GM19239 (cell line): Measurements from ENCODE around the gene RABGAP1L.
"Not testable (repeated sequence)": the region's sequence is repeated elsewhere in the genome, so short reads cannot be mapped to it uniquely, and the experiment has no call there.

Source experiments
- DNase-seq: peaks from one replicate; pipeline ENCODE4 v3.0.0; 2011; ENCODE audit warnings: low spot score; ENCODE audit not compliant: insufficient read length
- FAIRE-seq: peaks from 2 replicates; lab custom pipeline; 2011; peaks lifted over from hg19 to GRCh38; lab: Jason Lieb, UNC

RABGAP1L gene

DNA sequence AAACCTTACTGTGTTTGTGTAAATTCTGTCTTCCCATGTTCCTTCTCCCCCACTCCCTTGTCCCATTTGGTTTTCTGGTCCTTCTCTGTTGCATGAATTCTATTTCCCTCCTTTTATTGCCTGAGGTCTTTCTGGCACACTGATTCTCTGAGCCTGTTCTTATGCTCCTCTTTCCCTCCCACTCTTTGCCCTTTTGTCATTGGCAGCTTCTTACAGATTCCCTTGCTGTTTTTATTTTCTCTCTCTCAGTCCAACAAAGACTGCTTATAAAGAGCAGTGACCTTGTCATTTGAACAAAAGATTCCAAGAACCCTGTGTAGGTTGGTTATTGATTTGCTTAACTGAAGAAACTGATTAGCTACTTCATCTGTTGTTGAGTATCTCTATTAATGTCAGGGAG, 338.2 kb downstream of the RABGAP1L start:
- no peak for FAIRE-seq
- no peak for DNase-seq

DNA sequence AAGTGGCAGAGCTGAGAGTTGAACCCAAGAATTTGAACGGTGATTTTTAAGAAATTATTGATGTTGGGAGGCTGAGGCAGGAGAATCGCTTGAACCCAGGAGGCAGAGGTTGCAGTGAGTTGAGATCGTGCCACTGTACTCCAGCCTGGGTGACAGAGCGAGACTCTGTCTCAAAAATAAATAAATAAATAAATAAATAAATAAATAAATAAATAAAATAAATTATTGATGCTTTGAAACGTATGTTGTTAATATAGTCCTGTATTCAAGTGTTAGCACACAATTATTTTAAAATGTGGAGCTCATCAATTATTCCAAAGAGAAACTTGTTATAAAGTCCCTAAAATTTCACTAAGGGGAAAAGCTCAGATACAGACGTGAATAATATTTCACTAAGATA, 357.4 kb downstream of the RABGAP1L start:
- not testable (repeated sequence) for FAIRE-seq

DNA sequence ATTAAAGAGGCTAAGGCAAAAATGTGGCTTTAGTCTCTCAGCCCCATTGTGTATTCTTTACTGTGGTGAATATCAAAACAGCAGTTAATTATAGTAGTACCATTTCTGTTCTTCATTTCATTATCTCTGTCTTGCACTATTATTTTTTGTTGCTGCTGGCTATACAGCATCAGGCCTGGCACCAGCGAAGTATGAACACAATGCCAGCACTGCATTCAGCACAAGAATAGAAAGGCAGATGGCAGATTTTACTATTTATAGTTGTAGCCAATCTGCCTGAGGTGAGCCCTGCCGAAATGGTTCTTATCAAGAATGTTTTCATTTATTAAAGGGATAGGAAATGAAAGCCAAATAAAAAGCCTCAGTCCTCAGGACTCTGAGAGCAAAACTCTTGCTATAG, 360.5 kb downstream of the RABGAP1L start:
- DNase-seq: no peak
- FAIRE-seq: no peak

More for the DNA sequence above, 357.4 kb downstream of the RABGAP1L start:
- not testable (repeated sequence) for DNase-seq

- DNase-seq (no peak), FAIRE-seq (no peak)
These were observed 372.4 kb downstream of the RABGAP1L start for GRCh38 chr1:174531751-174532150.

GRCh38 chr1:174534789-174535188, 375.5 kb downstream of the RABGAP1L start:
- FAIRE-seq: no peak
- no peak for DNase-seq

DNA sequence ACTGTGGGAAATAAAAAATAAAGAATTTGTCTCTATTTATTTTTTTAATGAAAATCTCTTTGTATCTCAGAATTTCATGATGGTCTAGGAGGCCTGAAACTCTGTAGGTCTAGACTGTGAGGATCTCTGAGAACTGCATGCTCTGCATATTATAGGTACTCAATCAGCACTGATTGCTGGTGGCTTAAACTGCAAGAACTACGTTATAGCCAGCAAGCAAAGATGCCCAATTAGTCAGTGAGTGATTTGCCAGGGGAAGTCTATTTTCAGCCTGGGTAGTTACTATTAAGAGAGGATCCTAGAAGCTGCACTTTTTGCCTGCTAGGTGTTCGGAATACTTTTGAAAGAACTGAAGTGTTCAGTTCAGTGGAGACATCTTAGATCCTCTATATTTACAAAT, 375.9 kb downstream of the RABGAP1L start:
- DNase-seq: no peak
- no peak for FAIRE-seq

DNA sequence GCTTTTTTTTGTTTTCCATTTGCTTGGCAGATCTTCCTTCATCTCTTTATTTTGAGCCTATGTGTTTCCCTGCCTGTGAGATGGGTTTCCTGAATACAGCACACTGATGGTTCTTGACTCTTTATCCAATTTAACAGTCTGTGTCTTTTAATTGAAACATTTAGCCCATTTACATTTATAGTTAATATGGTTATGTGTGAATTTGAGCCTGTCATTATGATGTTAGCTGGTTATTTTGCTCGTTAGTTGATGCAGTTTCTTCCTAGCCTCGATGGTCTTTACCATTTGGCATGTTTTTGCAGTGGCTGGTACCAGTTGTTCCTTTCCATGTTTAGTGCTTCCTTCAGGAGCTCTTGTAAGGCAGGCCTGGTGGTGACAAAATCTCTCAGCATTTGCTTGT, 384.1 kb downstream of the RABGAP1L start:
- FAIRE-seq, DNase-seq: not testable (repeated sequence)

DNA sequence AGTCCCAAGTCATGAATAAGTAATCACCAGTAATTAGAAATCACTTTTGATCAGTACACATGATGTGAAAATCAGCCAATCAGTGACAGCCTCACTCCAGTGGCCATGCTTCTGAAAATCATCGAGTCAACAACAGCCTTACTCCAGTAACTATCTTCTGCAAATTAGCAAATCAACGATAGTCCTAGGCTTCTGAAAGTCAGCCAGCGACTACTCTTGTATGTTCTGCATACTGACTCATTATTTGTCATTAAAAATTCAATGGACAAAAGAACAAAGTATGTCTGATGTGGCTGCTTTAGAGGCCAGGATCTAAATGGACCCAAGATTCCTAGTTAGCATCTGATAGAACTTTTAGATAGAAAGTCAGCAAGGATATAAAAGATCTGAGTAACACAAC, 391.0 kb downstream of the RABGAP1L start:
- DNase-seq (no peak), FAIRE-seq (peak; percentile 21)

DNA sequence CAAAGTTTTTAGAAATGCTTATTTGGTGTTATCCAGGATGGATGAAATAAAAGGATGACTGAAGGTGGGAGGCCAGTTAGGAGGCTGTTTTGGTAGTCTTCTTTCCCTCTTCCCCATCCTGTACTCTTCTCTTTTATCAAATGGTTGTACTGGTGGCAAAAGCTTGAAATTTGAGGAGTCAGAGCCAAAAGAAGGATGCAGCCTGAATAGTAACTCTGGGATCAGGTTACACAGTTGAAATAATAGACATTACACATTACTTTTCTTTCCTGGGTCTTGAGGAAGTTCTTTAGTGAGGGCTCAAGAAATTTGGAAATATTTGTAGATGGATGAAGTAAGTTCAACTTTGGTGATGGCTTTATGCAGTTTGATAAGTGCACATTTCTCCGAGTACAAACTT, 397.1 kb downstream of the RABGAP1L start:
- no peak for FAIRE-seq
- DNase-seq: no peak

GRCh38 chr1:174568551-174568950, 409.2 kb downstream of the RABGAP1L start:
- FAIRE-seq (no peak), DNase-seq (no peak)

DNA sequence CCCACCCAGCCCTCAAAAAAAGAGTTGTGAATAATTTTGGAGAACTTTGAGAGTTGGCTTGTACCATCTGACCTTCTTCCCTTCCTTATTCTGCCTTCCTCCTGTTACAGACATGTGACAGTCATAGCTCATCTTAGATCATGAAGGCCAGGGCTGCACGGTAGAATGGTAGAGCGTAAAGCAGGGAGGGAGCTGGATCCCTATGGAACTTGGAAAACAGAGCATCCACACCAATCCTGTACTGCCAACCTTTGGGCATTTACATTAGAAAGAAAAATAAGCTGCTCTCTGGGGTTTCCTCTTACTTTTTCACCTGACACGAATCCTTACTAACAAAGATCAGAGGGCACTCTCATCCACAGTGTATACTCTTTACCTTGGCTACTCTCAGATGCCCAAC, 409.9 kb downstream of the RABGAP1L start:
- FAIRE-seq (peak; percentile 21), DNase-seq (no peak)

GRCh38 chr1:174572771-174573170, 413.5 kb downstream of the RABGAP1L start:
- no peak for FAIRE-seq
- DNase-seq: no peak

GRCh38 chr1:174576120-174576519, 416.8 kb downstream of the RABGAP1L start:
- DNase-seq, FAIRE-seq: not testable (repeated sequence)

GRCh38 chr1:174577681-174578080, 418.4 kb downstream of the RABGAP1L start:
- DNase-seq (no peak), FAIRE-seq (no peak)

GRCh38 chr1:174580801-174581200, 421.5 kb downstream of the RABGAP1L start:
- FAIRE-seq: no peak
- no peak for DNase-seq

GRCh38 chr1:174583316-174583715, 424.0 kb downstream of the RABGAP1L start:
- DNase-seq (no peak), FAIRE-seq (no peak)

DNA sequence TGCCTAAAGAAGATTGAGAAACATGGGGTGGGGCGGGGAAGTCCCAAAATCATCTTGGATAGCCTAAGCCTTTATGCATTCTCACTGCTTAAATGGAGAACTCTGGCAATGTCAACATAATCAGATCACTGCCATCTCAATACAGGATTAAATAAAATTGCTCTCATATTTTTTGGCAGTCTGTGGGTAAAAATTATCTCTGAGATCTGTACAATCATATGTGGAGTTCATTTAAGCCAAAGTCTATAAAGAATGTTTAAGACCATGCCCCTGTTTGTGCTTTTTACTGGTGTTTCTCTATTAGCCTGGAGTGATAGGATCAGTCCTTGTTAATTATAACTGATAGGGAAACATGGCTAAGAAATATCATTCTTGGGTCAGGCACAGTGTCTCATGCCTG, 424.8 kb downstream of the RABGAP1L start:
- no peak for FAIRE-seq

DNA sequence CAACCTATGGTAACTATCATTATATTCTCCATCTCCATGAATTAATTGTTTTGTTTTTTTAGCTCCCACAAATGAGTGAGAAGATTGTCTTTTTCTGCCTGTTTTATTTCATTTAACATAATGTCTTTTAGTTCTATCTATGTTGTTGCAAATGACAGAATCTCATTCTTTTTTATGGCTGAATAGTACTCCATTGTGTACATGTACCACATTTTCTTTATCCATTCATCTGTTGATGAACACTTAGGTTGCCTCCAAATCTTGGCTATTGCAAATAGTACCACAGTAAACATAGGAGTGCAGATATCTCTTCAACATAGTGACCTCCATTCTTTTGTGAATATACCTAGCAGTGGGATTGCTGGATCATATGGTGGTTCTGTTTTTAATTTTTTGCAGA, 429.3 kb downstream of the RABGAP1L start:
- DNase-seq, FAIRE-seq: not testable (repeated sequence)

More for the DNA sequence above, 424.8 kb downstream of the RABGAP1L start:
- no peak for DNase-seq

DNA sequence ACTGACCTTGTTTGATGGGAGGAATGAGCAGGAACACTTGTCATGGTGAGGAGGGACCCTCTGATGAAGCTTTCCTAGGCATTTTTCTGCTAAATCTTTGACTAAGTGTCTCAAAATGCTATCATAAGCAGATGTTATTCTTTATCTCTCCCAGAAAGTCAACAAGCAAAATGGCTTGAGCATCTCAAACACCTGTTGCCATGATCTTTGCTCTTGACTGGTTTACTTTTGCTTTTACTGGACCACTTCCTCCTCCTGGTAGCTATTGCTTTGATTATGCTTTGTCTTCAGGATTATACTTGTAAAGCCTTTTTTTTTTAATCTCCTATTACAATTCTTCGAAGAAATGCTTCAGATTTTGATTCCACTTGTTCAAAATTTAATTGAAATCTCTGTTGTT, 445.9 kb downstream of the RABGAP1L start:
- FAIRE-seq (no peak), DNase-seq (no peak)

DNA sequence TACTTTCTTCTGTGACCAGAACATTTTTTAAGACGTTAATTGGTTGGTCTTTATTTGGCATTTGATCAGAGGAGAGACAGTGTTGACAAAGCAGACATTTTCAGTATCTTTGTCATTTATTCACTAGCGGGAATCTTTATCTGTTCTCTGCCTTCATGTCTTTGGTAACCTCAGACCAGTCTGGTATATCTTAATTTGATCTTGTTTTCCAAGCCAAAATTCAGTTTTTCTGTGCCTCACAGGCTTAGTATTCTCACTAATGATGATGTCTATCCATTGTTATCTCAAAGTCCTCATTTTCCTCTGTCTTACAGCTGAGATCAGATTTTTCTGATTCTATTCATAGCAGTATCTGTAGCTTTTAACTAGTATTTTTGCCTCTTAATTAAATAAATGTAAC, 447.2 kb downstream of the RABGAP1L start:
- DNase-seq: no peak
- FAIRE-seq: no peak

DNA sequence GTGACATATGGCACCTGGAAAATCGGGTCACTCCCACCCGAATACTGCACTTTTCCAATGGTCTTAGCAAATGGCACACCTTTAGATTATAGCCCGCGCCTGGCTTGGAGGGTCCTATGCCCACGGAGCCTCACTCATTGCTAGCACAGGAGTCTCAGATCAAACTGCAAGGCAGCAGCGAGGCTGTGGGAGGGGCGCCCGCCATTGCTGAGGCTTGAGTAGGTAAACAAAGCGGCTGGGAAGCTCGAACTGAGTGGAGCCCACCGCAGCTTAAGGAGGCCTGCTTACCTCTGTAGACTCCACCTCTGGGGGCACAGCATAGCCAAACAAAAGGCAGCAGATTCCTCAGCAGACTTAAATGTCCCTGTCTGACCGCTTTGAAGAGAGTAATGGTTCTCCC, 458.6 kb downstream of the RABGAP1L start:
- DNase-seq, FAIRE-seq: not testable (repeated sequence)

DNA sequence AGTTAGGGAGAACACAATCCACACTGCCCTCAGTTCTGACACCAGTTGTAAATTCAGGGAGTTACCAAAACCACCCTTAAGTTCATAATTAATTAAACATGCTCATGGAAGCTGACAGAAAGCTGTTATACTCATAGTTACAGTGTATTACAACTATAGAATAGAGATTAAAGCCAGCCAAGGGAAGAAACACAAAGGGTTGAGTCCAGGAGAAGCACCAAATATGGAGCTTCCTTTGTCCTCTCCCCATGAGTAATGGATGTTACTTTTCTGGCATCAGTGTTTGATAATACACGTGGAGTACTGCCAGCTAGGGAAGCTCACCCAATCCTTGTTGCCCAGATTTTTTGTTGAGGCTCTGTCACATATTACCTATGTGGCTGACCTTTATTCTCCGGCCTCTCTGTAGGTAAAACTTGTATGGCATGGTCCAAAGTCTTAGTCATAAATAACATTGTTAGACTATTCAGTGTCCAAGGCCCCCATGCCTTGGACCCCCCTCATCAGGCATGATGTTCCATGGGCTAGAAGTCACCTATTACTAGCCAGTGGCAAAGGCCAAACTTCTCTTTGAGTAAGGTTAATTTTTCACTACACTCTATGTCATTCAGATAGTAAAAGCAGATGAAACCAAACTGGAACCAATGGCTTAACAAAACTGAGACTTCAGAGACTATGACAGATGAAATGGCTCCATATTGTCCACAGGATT, 464.2 kb downstream of the RABGAP1L start:
- FAIRE-seq (peak; percentile 33), DNase-seq (no peak)
